Measurements from ENCODE around the gene SYNE1.

SYNE1 gene

GRCh38 chr6:152402791-152403190 is 234.4 kb downstream of the SYNE1 start:
- H3K4me3 ChIP-seq (ENCODE audit: low read length), result no peak overlapping the region
- TF ChIP-seq CTCF (conservative IDR thresholded peaks at IDR 0.05; ENCODE audit: low read depth, low read length), result no peak
- DNase-seq (ENCODE audit: low read depth), result no peak

GRCh38 chr6:152401978-152402377 is 235.2 kb downstream of the SYNE1 start:
- H3K4me3 ChIP-seq (ENCODE audit: low read length), result no peak overlapping the region
- peak; percentile 63 for DNase-seq (ENCODE audit: low read depth)
- no peak for TF ChIP-seq CTCF (conservative IDR thresholded peaks at IDR 0.05; ENCODE audit: low read depth, low read length)

DNA sequence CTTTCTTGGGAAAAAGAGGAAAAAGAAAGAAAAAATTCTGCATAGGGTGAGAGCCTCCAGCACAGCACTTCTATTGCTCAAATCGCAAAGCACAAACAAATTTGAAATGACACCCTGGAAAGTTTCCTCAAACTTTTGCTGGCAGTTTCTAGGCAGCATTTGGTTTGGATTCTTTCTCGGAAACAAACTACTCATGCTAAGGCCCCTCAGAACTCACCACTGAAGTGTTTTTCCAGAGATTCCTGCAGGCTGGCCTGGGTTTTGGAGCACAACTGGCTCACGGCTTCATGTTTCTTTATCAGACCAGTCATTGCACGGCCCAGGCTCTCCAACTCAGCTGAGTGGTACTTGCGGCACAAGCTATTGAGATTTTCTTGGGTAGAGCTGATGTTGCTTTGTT is 237.8 kb downstream of the SYNE1 start:
- no peak for DNase-seq (ENCODE audit: low read depth)
- TF ChIP-seq CTCF (conservative IDR thresholded peaks at IDR 0.05; ENCODE audit: low read depth, low read length), result no peak
- H3K4me3 ChIP-seq (ENCODE audit: low read length), result no peak overlapping the region

DNA sequence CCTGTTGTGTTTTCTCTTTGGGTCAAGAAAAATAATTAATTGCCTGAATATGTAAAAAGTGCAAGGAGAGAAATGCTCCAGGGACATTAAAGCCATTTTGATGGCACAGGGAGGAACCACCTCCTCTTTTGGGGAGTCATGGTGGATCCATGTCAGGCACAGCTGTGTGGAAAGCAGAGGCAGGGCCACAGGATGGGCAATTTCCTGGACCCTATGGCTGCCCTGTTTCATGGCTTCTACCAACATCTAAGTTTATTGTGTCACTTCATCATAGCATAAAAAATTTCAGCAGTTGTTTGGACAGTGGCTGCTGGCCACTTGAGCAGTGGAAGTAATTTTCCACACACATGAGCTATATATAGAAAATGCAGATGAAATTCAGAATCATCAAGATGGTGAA is 238.2 kb downstream of the SYNE1 start:
- DNase-seq (ENCODE audit: low read depth), result no peak
- TF ChIP-seq CTCF (conservative IDR thresholded peaks at IDR 0.05; ENCODE audit: low read depth, low read length), result no peak
- no peak overlapping the region for H3K4me3 ChIP-seq (ENCODE audit: low read length)

GRCh38 chr6:152398316-152398715 is 238.8 kb downstream of the SYNE1 start:
- TF ChIP-seq CTCF (conservative IDR thresholded peaks at IDR 0.05; ENCODE audit: low read depth, low read length), result no peak

DNA sequence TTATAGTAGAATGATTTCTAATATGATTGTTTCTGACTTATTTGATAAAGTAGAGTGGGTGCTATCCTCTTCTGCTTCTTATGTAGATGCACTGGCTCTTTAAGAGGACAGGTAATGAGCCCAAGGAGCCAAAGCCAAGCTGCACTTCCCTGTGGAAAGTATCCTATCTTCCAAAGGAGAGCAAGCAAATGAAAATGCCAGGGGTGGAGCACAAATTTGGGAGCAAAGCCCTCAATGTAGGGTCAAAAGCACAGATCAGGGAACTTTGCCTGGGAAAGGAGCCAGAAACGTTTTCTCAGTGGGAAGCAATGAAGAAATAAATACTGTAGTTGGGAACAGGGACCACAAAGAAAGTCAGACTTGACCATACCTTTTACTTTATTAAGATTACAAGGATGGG is 242.9 kb downstream of the SYNE1 start:
- no peak for TF ChIP-seq CTCF (conservative IDR thresholded peaks at IDR 0.05; ENCODE audit: low read depth, low read length)
- DNase-seq (ENCODE audit: low read depth), result no peak
- no peak overlapping the region for H3K4me3 ChIP-seq (ENCODE audit: low read length)

More at GRCh38 chr6:152398316-152398715, 238.8 kb downstream of the SYNE1 start:
- DNase-seq (ENCODE audit: low read depth), result no peak
- no peak overlapping the region for H3K4me3 ChIP-seq (ENCODE audit: low read length)

DNA sequence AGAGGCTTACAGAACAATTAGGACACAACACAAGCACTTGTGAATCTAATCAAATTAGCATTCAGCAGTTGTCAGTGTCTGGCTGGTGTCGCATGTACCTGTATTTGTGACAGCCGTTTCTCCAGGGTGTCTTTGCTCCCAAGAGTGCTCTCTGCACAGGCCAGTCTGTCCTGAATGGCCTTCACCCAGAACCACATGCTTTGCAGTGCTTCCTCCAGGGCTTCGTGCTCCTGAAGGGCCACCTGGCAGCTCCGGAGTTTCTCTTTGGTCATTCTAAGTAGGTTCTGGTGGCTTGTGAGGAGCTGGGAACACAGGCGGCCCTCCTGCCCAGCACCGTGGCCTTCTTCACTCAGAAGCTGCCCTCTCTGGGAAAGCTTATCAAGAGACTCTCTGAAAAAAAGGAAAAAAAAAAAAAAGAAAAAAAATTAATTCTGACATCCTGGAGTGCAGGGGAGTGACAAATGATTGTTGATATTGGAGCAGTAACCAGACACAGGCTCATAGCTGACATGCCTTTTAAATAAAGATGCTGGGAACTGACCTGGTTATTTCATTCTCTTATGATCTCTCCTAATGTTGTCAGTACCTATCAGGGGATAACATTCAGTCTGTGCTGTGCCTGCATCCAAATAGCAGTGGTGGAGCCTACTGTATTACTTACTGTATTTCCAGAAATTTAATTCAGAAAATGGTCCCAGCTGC is 245.8 kb downstream of the SYNE1 start:
- DNase-seq (ENCODE audit: low read depth), result no peak
- H3K4me3 ChIP-seq (ENCODE audit: low read length), result no peak overlapping the region
- TF ChIP-seq CTCF (conservative IDR thresholded peaks at IDR 0.05; ENCODE audit: low read depth, low read length), result no peak

Measured in retinal pigment epithelial cell (primary cell).